Putamen (tissue), 1 donor: ENCODE results near the gene MED12L.

Experiments used
- DNase-seq: peaks from one replicate; pipeline ENCODE4 v3.0.0-alpha.2; 2016; ENCODE audit warnings: low spot score

MED12L gene

GRCh38 chr3:151319628-151320027 lies 234.2 kb downstream of the MED12L start:
- DNase-seq: no peak

DNA sequence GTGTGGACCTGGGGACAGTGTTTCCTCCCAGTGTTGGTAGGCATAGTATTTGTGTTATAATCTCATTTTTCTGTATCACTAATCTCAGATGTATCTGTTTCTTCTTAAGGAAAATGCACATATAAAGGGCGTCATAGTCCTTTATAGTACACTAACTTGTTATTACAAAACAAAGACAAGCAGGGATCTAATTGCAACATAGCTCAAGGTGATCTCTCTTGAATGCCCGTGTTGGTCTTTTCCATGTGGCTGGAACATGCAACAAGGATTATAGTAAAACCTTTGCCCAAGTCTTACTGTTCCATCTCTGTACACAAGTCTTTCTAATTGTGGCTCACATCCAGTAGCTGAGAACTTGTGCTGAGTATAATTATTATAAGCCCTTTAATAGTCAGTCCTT lies 234.7 kb downstream of the MED12L start:
- no peak for DNase-seq

GRCh38 chr3:151321526-151321925 lies 236.1 kb downstream of the MED12L start:
- no peak for DNase-seq

DNA sequence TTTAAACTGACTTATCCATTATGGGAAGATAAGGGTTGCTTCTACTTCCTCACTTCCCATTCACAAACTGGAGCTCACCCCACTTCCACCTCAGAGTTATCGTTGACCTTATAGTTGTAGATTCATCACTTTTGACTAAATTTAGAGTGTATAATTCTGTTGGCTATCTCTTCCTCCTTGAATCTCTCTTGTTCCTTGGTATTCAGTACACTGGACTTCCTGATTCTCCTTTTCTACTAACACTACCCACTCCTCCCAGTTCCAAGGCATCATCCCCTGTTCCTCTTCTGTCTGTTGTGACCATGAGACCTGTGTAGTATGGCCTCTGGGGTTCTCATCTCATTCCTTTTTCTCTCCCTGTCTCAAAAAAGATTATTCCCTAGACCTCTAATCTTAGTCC lies 237.0 kb downstream of the MED12L start:
- no peak for DNase-seq

GRCh38 chr3:151327571-151328198 lies 242.2 kb downstream of the MED12L start:
- DNase-seq: no peak

GRCh38 chr3:151328298-151328995 lies 243.0 kb downstream of the MED12L start:
- no peak for DNase-seq

- DNase-seq: no peak
Measured at GRCh38 chr3:151329363-151329762, 243.9 kb downstream of the MED12L start, which contains the start of gene P2RY13. Gene P2RY13 (minus strand): TSS chr3:151329549. CDS start chr3:151329528, 21 bp downstream.

- no peak for DNase-seq
Measured at GRCh38 chr3:151330379-151330778, 244.9 kb downstream of the MED12L start.

- no peak for DNase-seq
Measured at GRCh38 chr3:151330899-151331298, 245.4 kb downstream of the MED12L start.

GRCh38 chr3:151331696-151332095 lies 246.2 kb downstream of the MED12L start:
- no peak for DNase-seq

DNA sequence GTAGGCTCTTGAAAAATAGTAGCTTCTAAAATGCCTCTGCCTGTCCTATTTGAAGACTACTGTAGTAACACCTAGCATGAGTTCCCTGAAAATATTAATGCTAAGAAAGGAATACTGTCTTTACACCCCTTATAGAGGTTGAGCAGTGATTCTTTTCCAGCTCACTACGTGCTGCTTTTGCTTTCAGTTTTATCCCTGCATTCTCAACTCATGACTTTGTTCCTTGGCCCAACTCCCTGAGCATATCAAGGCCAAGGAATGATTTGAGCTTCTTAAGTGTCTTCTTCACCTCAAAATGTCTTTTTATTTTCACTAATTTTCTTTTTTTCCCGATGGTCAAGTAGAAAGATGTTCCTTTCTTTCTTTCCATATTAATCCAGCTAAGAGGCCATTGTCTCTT lies 260.4 kb downstream of the MED12L start:
- no peak for DNase-seq

- DNase-seq: no peak
Measured at GRCh38 chr3:151346292-151346691, 260.8 kb downstream of the MED12L start.

GRCh38 chr3:151347432-151347831 lies 262.0 kb downstream of the MED12L start:
- no peak for DNase-seq

DNA sequence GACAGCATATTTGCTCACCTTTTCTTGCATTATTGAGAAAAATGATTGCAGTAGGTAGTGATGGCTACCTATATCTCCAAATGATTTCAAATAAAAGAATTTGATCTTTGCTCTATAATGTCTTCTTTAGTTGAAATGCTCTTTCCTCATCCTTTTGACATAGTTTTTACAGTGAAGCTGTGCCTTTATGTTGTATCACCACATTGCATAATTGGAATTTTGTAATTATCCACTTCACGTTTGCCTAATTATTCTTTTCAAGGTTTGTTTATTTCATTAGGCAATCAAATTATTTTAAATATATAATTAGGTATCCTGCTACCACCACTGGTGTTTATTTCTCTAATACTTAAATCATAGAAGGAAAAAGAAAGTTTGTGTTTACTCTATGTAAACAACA lies 265.2 kb downstream of the MED12L start:
- DNase-seq: no peak

DNA sequence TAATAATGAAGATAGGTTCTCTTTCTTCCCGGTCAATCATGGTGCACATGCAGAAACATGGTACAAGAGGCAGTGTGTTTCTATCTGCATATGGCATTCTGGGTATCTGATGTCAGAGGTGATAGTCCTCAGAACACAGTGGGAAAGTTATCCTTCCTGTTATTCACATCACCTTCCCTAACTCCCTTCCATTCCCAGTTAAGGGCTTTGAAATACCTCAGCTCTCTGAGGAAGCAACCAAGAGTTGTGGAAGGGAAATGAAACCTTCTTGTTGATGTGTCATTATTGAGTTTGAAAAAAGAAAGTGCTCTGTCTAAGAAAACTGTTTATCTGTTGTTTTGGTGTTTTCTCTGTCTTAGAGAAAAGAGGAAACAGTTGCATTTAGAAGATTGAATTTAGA lies 265.8 kb downstream of the MED12L start:
- DNase-seq: no peak

DNA sequence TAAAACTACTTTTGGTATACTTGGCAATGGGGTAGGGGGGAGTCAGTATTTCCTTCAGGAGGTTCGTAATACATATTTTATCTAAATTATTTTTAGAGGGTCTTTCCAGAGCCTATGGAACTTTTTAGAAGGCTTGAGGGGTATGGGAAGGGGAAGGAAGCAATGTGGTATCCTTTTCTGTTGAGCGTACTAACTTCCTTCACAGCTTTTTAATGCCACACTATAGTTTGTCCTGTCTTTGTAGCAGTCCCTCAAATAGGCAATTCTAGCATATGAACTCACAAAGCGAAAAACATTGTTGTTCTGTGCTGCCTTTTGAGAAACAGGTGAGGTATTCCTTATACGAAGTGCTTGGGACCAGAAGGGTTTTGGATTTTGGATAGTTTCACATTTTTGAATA lies 266.2 kb downstream of the MED12L start:
- no peak for DNase-seq

GRCh38 chr3:151356794-151357462 lies 271.5 kb downstream of the MED12L start:
- no peak for DNase-seq

DNA sequence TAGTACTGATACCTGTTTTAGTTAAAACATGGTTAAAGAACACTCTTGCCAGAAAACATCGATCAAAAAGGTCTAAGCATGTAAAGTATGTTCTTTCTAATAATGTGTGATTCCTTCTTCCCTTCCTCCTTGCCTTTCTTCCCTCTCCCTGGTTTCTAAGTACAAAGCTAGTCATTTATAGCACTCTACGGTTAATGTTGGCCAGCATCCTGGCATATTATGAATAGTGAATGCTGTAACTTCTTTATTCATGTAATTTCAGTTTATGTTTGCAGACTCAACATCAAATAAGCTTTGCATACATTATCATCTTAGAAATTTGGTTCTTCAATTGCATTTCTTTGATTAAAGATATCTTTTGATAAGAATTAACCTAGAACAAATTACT lies 272.0 kb downstream of the MED12L start:
- no peak for DNase-seq

GRCh38 chr3:151362751-151363174 lies 277.3 kb downstream of the MED12L start:
- no peak for DNase-seq

GRCh38 chr3:151366993-151367392 lies 281.5 kb downstream of the MED12L start:
- DNase-seq: no peak

DNA sequence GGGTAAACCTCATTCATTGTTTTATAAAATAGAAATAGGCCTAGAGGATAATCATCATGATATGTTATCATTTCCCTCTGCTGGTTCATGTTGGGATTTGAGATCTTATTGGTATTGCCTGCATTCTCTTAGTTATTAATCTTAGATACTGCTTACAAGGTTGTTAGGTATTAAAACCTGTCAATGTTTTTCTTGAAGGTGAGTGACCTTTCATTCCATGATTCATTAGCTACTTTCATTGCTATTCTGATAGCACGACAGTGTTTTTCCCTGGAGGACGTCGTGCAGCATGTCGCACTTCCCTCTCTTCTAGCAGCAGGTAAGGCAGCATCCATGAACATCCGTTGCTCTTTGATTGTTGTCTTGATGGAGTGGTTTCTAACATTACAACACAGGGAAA lies 282.0 kb downstream of the MED12L start:
- DNase-seq: no peak

- DNase-seq: no peak
Measured at GRCh38 chr3:151371526-151371925, 286.1 kb downstream of the MED12L start.
